Right ventricle myocardium superior (tissue), 1 donor: ENCODE data around the gene SMIM14. TPM values are rescaled to one million over a fixed set of nuclear protein-coding genes. Genes with fewer than 3 reads are reported as not detected.

ENCODE experiments used
- ATAC-seq: fragments of 200-7000 bp; cut with Tn5 transposase; one replicate; pipeline ENCODE4 v1.9.1; 2020; ENCODE audit warnings: mild to moderate bottlenecking; ENCODE audit not compliant: poor library complexity
- DNase-seq: peaks from one replicate; pipeline ENCODE4 v3.0.0-alpha.2; 2020
- intact Hi-C: fragments of 100-400 bp; cut with DNase I; formaldehyde crosslinking; loops from one replicate; pipeline ENCODE4 v1.11.2; 2022
- total RNA-seq: library from RNA; stranded (reverse); fragmentation: NEBNext Ultra II Directional; extraction: Animal tissue kit (Norgen Biotek cat#: 25700); gene quantifications from one replicate; pipeline ENCODE4 v1.2.1, GENCODE V29; 2021
- donor health status: DM: no; HTN: yes; CAD: no; lungs with severe emphysema.

The SMIM14 gene
- total RNA-seq, 1 donor from 2014 or later: 11.3 TPM

DNA sequence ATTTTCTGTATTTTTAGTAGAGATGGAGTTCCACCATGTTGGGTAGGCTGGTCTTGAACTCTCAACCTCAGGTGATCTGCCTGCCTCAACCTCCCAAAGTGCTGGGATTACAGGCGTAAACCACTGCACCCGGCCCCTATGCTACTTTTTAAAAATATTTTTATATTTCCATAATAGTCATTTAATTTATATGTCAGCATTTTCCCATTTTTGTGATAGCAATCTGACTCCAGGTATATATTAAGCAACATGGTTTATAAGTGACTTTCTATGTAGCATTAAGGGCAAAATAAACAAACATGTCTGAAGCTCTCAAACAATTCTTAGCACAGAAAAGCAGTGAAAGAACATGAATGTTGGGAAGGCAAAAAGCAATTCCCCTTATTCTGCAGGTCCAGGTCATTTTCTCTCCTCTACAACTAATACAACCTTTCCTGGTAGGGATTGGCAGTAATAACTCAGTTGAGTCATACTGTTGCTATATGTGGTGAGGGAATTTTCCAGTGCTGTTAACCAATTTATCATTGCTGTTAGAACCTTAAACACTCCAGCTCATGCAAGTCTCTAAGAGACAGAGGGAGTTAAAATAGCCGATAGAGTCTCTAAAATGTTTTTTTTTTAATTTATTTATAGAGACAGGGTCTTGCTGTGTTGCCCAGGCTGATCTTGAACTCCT lies 24.0 kb downstream of the SMIM14 start:
- DNase-seq: no peak
- no peak for ATAC-seq
- intact Hi-C loops: no loop called here

DNA sequence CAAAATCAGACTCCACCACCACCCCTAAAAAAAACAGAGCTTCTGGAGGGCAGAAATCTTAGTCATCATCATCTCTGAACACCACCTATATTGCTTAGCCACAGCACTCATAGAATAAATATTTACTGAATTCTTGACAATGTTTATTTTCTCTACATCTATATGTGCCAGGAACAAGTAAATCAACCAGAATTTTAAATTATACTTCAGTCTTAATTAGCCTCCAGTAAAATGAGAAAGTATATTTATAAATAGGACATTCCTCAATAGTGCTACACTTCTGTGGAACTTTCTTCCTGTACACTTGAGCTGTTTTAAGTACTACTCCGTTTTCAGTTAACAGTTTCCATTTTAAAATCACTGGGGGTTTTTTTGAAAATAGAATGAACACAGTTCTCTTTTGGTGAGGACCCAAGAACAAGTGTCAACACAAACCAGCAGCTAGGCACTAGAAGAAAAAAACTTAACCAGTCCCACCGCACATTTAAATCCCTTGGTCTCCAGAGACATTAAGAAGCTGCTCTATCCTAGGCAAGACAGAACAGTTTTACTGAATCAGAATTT lies 25.5 kb downstream of the SMIM14 start:
- peak; percentile 42 for ATAC-seq
- DNase-seq: no peak
- intact Hi-C loops: no loop called here

DNA sequence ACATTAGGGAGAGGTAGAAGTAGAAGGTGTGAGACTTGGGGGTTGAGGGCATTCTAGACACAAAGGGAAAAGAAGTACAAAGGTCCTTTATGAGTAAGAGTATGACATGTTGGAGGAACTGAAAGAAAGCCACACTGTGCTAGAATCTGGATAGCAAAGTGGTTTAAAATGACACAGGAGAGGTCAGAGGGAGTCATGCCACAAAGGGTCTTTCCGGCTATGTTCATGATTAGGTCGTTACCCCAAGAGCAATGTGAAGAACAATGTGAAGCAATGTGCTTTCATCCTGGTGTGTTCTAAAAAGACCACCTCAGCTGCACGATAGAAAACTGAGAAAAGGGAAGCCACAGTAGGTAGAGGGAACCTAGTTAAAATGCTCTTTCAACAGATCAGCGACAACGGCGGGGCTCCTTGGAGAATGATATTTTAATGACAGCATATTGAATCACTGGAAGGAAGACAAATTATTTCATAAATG lies 29.2 kb downstream of the SMIM14 start:
- ATAC-seq (no peak), DNase-seq (no peak)
- intact Hi-C loops: no loop called here

DNA sequence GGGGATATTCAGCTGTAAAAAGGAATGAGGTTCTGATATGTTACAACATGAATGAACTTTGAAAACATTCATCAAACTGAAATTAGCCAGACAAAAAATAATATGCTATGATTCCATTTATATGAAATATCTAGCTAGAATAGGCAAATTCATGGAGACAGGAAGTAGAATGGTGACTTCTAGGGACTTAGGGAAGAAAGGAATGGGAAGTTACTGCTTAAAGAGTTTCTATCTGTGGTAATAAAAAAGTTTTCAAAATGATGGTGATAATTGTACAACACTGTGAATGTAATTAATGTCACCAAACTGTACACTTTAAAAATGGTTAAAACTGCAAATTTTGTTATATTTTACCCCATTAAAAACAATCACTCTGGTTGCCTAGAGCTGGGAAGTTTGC lies 30.2 kb downstream of the SMIM14 start:
- intact Hi-C loops: no loop called here
- ATAC-seq (no peak), DNase-seq (no peak)

- ATAC-seq: no peak
- DNase-seq: no peak
- intact Hi-C loops: no loop called here
These were observed 31.9 kb downstream of the SMIM14 start for GRCh38 chr4:39606747-39607146.

GRCh38 chr4:39597695-39598381 lies 40.8 kb downstream of the SMIM14 start:
- no peak for DNase-seq
- intact Hi-C loops: no loop called here
- ATAC-seq: no peak

- no peak for DNase-seq
- intact Hi-C loops: no loop called here
- ATAC-seq: no peak
These were observed 41.7 kb downstream of the SMIM14 start for GRCh38 chr4:39596971-39597370.

DNA sequence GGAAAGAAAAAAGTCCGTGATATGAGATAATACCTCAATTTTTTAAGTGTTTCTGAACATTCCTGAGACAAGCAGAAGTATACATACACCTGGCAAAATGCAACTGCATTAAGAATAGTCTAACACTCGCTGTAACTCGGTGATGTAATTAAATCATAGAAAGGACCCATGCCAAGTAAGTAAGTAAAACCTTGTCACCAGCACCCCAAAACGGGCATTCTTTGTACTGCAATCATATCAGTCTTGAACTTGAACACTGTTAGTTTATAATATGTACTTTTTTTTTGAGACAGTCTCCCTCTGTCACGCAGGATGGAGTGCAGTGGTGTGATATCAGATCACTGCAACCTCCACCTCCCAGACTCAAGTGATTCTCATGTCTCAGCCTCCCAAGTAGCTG lies 47.4 kb downstream of the SMIM14 start:
- no peak for DNase-seq
- no peak for ATAC-seq
- intact Hi-C loops: no loop called here

- DNase-seq (no peak), ATAC-seq (no peak)
- intact Hi-C loops: no loop called here
These were observed 50.8 kb downstream of the SMIM14 start for GRCh38 chr4:39587881-39588280.

- ATAC-seq (no peak), DNase-seq (no peak)
- intact Hi-C loops: no loop called here
These were observed 63.7 kb downstream of the SMIM14 start for GRCh38 chr4:39574946-39575345.

- DNase-seq: no peak
- ATAC-seq: no peak
- intact Hi-C loops: no loop called here
These were observed 67.2 kb downstream of the SMIM14 start for GRCh38 chr4:39571504-39571903.

DNA sequence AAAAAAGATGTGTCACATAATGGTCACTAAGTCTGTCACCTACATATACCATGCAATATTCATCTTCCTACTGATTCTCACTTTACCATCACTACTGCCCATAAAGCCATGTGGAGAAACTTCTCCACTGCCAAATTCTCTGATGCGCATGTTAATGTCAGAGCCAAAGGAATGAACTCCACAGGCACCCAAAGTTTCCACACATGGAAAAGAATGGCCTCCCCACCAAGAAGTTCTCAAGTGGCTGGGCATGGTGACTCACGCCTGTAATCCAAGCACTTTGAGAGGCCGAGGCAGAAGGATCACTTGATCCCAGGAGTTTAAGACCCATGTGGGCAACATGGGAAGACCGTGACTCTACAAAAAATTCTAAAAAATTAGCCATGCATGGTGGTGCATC lies 67.6 kb downstream of the SMIM14 start:
- intact Hi-C loops: no loop called here
- DNase-seq (no peak), ATAC-seq (no peak)

- no peak for ATAC-seq
- DNase-seq: no peak
- intact Hi-C loops: no loop called here
These were observed 69.5 kb downstream of the SMIM14 start for GRCh38 chr4:39569209-39569608.

DNA sequence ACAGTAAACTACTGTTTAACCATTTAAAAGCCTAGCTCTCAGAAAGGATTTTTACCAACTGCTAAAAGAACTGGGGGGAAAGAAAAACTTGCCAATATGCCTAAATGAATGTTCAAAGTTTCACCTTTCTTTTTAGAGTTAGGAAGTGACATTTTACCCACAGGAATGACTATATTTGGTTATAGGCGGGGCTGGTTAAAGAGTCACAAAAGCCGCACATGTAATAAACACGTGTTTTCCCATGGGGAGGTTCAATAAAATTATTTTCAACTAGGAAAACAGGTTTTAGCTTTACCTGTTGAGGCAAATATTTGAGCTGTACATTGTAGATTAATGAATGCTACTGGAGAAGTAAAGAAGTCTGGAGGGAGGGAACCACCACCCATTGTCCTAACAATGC lies 69.9 kb downstream of the SMIM14 start:
- DNase-seq (no peak), ATAC-seq (no peak)
- intact Hi-C loops: no loop called here

DNA sequence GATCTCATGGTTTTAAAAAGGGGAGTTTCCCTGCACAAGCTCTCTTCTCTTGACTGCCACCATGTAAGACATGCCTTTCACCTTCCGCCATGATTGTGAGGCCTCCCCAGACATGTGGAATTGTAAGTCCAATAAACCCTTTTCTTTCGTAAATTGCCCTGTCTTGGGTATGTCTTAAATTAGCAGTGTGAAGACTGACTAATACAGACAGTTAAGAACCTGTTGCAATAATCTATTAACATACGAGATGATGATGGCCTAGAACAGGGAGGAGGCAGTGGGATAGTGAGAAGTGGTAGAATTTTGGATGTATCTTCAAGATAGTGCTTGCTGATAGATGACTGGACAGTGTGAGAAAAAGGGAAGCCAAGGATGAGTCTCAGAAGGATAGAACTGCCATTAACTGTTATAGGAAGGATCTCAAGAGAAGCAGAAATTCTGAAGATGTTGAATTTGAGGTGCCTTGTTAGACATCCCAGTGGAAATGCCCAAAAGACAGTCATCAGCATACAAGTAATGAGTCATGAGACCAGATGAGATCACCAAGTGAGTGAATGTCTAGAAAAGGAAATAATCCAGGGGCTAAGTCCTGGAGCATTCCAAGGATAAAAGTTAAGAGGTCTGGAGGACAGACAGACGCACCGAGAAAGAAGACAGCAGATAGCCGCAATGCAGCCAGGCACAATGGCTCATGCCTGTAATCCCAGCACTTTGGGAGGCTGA lies 72.6 kb downstream of the SMIM14 start:
- ATAC-seq: no peak
- no peak for DNase-seq
- intact Hi-C loops: no loop called here

GRCh38 chr4:39563346-39563847 lies 75.3 kb downstream of the SMIM14 start:
- no peak for DNase-seq
- ATAC-seq: no peak
- intact Hi-C loops: no loop called here

DNA sequence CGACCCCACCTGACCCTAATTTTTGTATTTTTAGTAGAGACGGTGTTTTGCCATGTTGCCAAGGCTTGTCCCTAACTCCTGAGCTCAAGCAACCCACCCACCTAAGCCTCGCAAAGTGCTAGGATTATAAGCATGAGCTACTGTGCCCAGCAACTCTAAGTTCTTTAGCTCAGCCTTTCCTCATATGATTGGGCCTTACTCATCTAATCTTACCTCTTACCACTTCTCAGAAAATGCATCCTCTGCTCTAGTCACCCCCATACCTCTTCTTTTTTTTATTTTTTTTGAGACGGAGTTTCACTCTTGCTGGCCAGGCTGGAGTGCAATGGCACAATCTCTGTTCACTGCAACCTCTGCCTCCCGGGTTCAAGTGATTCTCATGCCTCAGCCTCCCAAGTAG lies 75.9 kb downstream of the SMIM14 start:
- no peak for DNase-seq
- intact Hi-C loops: no loop called here
- no peak for ATAC-seq

- ATAC-seq: no peak
- no peak for DNase-seq
- intact Hi-C loops: no loop called here
These were observed 79.0 kb downstream of the SMIM14 start for GRCh38 chr4:39559626-39560025.

GRCh38 chr4:39555472-39555871 lies 83.2 kb downstream of the SMIM14 start:
- intact Hi-C loops: no loop called here
- no peak for ATAC-seq
- DNase-seq: no peak
